Urothelium cell line (cell line): Measurements from ENCODE around the gene MED13L.

ENCODE experiments used
- DNase-seq: peaks from one replicate; pipeline ENCODE4 v3.0.0; 2011; ENCODE audit warnings: low spot score, mixed read lengths
- FAIRE-seq: peaks from 2 replicates; lab custom pipeline; 2011; peaks lifted over from hg19 to GRCh38; lab: Jason Lieb, UNC

The MED13L gene

DNA sequence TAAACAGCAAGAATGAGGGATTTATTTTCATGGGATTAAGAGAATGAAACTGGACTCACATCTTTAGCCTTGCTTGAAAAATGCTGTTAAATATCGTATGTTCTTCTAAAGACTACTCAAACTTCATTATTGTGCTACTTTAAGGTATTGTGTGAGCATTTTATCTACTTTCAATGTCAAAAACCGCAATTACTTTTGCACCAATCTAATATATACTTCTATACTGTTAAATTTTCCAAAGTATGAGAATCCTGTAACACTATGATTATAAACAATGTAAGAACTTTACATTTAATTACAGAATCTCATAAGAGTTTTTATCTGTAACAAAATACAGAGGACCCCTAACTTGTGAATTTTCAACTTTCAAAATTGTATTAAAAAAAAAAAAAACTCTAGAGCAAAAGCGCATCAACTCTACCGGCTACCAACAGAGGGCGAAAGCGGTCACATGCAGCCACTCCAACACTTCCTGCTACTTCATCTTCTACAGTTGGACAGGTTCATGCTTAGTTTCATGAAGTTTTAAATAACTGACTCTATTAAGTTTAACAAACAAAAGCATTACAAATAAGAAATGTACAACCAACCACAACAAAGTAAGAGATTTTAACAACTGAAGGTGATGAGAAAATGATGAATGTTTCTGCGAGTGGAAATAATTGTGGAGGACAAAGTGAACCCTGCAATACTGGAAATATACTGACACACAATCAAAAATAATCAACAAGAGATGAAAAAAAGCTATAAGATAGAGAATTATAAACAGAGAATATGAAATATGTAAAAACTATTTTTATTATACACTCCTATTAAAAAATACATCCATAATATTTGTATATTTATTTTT is 210.9 kb downstream of the MED13L start:
- FAIRE-seq (no peak), DNase-seq (peak; percentile 52)

DNA sequence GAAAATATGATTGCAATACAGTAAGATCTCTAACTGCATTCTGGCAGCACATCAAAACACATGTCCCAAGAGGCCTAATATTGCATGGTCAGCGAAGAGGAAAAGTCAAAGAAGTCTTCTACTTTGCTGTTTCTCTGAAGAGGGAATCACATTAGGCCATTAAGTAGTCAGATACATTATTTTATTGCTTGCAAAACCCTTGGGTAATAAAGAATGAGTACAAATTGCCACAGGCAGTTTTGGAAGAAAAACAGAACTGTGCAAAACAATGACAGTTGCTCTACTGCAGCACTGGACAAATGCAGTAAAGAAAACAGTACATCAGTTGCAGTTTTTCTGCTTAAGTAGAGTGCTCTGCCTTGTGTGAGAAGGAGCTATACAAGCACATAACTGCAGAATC is 211.9 kb downstream of the MED13L start:
- no peak for FAIRE-seq
- DNase-seq = no peak

GRCh38 chr12:116064493-116064892 is 213.0 kb downstream of the MED13L start:
- DNase-seq (no peak), FAIRE-seq (no peak)

DNA sequence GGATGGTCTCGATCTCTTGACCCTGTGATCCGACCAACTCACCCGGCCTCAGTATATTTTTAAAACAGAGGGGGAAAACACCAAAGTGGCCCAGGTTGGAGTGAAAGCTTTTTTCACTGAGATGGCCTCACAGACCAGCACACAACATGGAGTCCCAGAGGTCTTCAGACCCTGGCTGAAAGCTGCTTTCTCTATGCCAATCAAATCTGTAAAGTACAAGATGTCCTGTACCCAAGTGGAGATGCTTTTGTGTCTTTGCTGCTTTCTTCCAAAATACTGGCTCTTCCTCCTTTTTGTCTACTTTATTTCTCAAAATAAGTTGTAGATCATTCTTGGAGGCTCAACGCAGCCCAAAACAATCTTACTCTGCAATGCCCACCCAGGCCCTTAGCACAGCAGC is 214.8 kb downstream of the MED13L start:
- DNase-seq (no peak), FAIRE-seq (no peak)

DNA sequence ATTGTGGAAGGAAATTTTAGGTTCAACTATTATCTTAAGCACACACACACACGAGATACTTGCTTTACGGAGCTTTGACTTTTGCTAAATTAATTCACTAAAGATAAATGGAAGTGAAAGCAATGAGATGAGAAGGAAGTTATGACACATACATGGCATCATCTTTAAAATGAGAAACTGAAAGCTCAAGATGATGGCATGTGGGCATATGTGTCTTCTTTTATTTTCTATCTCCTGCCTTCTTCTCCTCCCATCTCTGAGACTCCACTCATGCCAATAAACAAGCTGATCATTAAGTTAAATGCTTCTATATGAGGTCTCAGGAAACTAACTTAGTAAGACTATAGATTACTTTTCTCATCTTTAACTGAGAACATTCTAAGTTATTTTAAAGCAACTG is 216.7 kb downstream of the MED13L start:
- peak; percentile 13 for FAIRE-seq
- DNase-seq = no peak

- DNase-seq = no peak
- FAIRE-seq = no peak
Observed at GRCh38 chr12:116059904-116060303, 217.6 kb downstream of the MED13L start.

- FAIRE-seq = no peak
- no peak for DNase-seq
Observed at GRCh38 chr12:116058574-116058973, 218.9 kb downstream of the MED13L start.

GRCh38 chr12:116057356-116057755 is 220.1 kb downstream of the MED13L start:
- FAIRE-seq (no peak), DNase-seq (no peak)

DNA sequence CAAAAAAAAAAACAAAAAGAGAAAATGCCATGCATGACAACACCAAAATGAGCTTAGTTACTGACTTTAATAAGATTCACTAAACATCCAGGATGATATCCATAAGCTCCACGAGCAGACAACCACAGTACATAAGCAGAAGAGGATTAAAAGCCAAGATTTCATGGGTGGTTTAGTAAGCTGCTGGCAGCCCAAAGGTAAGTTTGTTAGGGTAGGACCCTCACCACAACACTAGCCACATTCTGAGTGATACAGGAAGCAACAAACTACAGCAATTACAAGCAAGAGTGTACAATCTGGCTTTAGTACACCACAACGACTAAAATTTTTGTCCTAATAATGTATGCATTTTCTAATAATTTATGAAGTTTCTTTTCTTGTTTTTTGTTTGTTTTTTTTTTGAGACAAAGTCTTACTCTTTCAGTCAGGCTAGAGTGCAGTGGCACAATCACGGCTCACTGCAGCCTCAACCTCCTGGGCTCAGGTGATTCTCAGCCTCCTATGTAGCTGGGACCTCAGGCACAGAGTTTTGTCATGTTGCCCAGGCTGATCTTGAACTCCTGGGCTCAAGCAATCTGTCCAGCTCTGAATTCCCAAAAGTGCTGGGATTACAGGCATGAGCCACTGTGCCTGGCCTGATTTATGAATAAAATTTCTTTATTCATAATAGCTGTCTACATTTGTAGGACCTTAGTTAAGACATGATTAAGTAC is 221.4 kb downstream of the MED13L start:
- FAIRE-seq (no peak), DNase-seq (no peak)

DNA sequence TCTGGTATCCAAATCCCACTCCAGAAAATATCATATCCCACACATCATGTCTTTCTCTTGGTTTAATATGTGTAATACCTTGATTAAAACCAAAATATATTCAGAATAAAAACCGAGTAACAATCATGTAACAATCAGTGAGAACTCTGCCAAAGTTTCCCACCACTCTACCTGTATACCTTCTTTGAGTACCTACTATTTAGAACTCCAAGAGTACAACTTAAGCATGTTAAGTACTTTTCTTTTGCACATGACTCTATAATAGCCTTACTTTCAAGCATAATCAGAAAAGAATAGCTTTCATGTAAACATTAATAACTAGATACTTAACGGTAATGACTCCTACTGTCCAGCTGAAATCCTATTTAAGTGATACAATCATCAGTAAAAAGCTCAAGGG is 223.2 kb downstream of the MED13L start:
- FAIRE-seq (no peak), DNase-seq (no peak)

DNA sequence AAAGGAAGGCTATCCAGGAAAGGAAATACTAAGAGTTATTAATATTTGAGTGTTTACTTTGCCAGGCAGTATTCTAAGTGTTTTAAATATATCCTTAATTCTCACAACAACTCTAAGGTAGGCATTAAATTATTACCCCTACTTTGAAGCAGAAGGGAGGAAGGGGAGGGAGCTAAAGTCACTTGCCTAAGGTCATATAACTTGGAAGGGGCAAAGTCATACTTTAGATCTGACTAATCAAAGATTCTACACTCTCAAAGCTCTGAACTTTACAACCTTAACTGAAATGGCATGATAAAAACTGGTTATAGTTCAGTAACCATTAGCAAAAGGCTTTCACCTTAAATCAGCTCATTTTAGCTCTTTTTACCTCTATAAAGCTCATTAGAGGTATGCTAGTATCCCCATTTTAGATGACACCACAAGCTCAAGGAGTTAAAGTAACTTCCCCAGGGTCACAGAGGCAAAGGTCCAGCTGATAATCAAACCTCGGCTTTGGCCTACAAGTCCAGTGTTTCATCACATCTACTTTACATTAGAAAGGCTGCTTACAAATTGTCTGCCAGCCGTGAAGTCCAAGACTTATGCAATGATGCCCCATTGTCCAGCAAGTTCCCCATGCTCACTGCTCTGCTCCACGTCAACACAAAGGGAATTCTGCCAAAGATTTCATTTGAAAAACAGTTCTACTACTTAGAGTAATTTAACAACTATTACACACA is 223.9 kb downstream of the MED13L start:
- DNase-seq (no peak), FAIRE-seq (no peak)

DNA sequence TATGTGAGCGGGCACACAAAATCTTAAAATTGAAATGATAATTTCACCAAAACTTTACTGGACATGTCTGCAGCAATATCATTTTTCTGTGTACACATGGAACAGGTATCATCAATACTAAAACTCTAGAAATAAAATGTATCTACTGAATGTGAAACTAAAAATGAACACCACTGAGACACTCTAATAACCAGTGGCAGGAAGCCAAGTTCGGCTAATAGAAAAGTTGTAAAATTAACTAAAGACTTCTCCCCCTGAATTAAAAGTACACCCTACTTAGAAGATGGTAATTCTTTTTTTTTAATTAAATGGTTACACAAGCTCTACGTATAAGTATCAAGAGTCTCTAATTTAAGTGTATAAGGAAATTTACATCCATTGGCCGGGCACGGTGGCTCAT is 227.2 kb downstream of the MED13L start:
- DNase-seq = no peak

GRCh38 chr12:116048879-116049278 is 228.6 kb downstream of the MED13L start:
- DNase-seq (no peak), FAIRE-seq (no peak)

More for the DNA sequence above, 227.2 kb downstream of the MED13L start:
- no peak for FAIRE-seq

- no peak for DNase-seq
- FAIRE-seq = no peak
Observed at GRCh38 chr12:116046039-116046438, 231.5 kb downstream of the MED13L start.

DNA sequence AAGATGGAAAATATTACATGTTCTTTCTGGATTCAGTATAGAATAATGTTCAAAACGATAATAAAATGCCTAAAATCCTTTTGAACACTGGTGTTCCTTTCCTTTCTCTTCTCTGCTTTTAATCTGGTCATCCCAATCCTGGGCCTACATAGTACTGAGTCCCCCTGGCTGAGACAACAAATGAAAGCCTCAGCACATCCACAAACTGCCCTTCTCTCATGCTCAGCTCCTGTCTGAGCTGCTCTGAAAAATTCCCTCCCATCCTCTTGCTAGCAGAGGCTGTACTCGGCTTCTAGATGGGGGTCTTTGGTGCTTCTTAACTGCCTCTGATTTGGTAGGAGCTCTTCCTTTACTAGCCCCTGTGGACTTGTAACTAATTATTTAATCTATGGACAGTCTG is 232.3 kb downstream of the MED13L start:
- FAIRE-seq (no peak), DNase-seq (no peak)

DNA sequence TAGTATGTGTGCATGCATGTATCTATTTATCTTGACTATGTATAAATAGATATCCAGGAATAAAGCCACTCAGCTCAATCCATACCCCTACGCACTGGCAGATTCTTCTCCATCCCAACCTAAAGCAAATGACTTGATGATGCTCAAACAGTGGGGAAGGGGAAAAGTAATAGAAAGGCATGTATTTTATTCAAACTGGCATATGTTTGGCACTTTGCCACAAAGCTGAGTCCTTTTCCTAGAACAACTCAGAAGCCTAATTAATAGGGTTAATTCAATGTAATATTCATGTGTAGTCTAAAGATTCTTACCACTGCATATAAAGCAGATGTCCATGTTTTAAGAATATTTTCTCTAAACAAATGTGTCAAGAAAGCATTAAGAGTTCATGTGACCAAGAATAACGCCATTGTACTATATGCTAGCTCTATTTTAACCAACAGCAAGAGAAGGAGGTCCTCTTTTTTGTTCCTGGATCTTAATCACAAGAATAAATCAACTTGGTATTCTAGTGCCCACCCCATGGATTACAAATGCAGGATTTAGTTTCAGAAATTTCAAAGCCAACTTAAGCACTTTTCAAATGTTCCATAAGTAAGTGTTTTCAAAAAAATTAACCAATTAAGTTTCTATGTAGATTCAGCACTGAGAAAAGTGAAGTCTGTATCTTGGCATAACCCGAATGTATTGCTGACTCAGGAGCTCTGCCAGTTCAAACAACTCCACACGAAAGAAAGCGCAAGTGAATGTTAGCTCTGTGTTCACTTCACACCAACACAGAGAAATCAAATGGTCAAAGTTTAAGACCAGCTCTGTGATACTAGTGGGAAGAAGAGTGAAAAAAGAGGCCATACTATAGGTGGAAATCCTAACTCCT is 233.6 kb downstream of the MED13L start:
- DNase-seq (no peak), FAIRE-seq (no peak)

GRCh38 chr12:116040402-116040801 is 237.1 kb downstream of the MED13L start:
- no peak for FAIRE-seq

GRCh38 chr12:116039081-116039480 is 238.4 kb downstream of the MED13L start:
- FAIRE-seq (no peak), DNase-seq (no peak)

More at GRCh38 chr12:116040402-116040801, 237.1 kb downstream of the MED13L start:
- no peak for DNase-seq

GRCh38 chr12:116037941-116038837 is 239.3 kb downstream of the MED13L start:
- FAIRE-seq (no peak), DNase-seq (peak; percentile 51)

- FAIRE-seq (no peak), DNase-seq (no peak)
Observed at GRCh38 chr12:116033765-116034164, 243.7 kb downstream of the MED13L start.
